Subcutaneous adipose tissue (tissue), 4 donors: ENCODE data around the gene ANKRD60. TPM values are rescaled to one million over a fixed set of nuclear protein-coding genes. Genes with fewer than 3 reads are reported as not detected.

ENCODE experiments used
- total RNA-seq, 4 donors: library from RNA; depleted of rRNA; stranded (reverse); fragments of >200 nt; gene quantifications; one replicate each; pipeline ENCODE4 v1.1.0, GENCODE V29; 2016
- TF ChIP-seq, protein P1 (sequence below): fragments of 450-650 bp; IDR thresholded peaks from one replicate; pipeline ENCODE4 v1.5.1; 2016; ENCODE audit warnings: low read depth, mild to moderate bottlenecking, control low read depth, antibody characterized with exemption, moderate library complexity

ANKRD60 gene
- total RNA-seq, 4 donors from 2014 or later = not detected

DNA sequence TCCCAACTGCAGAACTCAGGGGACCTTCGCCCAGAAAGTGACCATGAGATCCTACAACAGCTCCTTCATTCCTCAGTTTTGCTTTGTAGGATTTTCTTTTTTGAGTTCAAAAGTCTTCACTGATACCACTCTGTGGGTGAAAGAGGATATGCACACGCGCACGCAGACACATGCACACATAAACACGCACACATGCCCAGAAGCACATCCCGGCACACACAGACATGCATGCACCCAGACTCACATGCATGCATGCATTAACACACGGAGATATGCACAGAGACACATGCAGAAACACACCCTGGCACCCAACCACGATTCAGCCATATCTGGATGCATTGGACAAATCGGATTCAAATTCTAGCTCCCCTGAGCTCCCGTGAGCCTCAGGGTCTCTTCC lies 36.4 kb downstream of the ANKRD60 start:
- TF ChIP-seq, protein P1, sequence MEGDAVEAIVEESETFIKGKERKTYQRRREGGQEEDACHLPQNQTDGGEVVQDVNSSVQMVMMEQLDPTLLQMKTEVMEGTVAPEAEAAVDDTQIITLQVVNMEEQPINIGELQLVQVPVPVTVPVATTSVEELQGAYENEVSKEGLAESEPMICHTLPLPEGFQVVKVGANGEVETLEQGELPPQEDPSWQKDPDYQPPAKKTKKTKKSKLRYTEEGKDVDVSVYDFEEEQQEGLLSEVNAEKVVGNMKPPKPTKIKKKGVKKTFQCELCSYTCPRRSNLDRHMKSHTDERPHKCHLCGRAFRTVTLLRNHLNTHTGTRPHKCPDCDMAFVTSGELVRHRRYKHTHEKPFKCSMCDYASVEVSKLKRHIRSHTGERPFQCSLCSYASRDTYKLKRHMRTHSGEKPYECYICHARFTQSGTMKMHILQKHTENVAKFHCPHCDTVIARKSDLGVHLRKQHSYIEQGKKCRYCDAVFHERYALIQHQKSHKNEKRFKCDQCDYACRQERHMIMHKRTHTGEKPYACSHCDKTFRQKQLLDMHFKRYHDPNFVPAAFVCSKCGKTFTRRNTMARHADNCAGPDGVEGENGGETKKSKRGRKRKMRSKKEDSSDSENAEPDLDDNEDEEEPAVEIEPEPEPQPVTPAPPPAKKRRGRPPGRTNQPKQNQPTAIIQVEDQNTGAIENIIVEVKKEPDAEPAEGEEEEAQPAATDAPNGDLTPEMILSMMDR = no peak

DNA sequence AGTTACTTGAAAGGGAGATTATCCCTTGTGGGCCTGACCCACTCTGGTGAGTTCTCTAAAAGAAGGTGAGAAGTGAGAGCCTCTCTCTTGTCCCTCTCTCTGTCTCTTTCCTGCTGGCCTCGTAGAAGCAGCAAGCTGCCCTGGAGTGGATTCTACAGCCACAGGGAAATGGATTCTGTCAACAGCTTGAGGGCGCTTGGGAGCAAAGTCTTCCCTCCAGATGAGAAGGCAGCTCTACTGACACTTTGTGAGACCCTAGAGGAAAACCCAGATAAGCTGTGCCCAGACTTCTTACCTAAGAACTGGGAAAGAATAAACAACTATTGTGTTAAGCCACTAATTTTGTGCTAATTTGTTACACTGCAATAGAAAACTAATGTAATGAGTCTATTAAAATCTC lies 39.9 kb downstream of the ANKRD60 start:
- TF ChIP-seq, protein P1 = no peak

DNA sequence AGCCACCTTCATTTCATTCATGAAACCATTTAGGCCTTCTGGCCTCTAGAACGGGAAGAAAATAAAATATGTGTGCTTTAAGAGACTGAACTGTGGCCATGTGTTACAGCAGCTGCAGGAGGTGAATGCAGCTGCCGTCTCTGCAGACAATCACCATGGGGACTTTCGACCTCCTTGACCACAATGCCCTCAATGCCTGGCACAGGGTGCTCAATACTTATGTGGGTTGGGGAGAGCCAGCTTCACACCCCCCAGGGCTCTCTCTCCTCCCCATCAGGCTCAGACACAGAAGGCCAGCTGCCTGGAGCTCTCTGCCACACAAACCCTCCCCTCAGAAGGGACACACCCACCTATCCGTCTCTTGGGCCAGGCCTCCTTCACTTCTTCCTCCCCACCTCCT lies 43.5 kb downstream of the ANKRD60 start:
- TF ChIP-seq, protein P1 = no peak

DNA sequence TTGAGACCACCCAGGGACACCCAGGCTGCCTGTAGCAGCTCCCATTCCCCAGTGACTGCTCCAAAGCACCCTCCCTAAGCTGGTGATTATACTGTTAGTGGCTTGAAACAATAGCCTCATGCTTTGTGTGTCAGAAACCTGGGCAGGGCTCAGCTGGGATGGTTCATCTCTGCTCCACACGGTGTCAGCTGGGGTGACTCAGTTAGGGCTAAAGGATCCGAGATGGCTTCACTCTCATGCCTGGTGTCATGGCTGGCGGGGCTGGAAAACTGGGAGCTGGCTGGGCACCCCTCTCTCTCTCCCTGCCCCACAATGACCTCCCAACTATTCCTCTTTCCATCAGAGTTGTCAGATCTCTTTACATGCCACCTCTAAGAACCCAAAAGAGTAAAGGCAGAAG lies 44.4 kb downstream of the ANKRD60 start:
- TF ChIP-seq, protein P1 = no peak

DNA sequence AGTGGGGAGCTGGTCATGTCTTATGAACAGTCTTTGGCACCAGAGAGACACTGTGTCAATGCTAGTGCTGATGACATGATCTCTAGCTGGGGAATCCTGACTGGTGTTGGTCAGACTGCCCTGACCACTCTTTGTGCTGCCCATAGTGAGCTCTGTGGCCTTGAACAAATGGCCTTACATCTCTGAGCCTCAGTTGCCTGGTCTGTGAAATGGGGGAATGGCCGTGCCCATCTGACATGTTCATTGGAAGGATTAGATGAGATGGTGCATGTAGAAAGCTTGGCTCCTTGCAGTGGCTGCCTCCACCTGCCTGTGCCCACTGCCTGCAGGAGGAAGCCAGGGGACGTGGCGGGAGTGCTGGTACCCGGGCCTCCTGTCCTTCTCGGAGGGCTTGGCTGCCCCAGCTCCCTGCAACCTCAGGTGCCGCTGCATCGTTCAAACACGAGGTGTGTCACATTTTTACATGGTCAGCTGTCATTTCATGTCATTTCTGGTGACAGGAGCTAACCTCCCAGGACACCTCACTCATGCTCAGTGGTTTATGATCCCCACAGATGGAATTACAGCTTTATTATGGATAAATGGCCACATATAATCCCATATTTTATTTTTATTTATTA lies 45.8 kb downstream of the ANKRD60 start:
- TF ChIP-seq, protein P1 = no peak

DNA sequence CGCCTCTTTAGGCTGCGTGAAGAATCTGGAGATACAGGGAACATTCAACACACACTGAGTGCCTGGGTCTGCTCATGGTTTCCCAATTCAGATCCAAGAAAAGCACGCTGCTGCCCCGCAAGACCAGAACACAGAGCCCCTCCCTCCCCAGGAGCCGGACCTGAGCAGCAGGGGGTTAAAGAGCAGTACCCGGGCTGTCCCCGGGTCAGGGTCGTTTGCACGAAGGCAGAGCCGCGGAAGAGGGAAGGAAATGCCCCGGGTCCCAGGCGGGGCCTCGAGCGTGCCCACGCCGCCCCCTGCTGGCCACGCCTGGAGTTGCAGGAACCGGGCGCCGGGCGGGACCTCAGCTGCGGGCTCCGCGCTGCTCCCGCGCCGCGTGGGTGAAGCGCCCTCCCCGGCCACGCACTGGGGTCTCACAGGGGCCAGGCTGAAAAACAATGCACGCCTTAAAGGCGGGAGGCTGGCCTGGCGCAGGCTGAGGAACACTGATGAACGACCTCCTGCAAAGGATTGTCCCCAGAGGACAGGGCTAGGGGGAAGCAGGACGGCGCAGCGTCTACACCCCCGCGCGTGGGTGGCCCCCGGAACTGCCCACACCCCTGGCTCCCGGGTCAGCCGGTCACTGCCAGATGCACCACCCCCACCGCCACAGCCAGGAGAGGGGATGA lies 48.9 kb downstream of the ANKRD60 start:
- TF ChIP-seq, protein P1 = no peak

DNA sequence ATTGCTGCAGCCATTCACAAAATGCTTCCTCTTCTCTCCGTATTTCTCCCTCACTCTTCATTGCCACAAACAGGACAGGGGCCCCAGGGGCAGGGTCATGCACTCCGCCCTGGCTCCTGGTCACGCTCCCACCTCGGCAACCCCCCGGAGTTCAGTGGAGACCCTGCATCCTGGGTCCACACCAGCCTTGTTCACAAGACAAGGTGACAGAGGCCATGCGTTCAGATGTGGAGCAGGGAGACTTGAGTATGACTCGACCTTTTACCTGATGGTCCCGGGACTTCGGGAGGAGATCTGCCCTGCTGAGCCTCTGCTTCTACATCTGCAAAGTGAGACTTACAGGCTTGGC lies 49.4 kb downstream of the ANKRD60 start:
- TF ChIP-seq, protein P1 = no peak
